NT2/D1 (cell line): ENCODE data around the gene ZNF330.

Experiments
- SUZ12 ChIP-seq: IDR thresholded peaks from 2 replicates; pipeline ENCODE4 v1.6.1; 2011; ENCODE audit not compliant: insufficient read length, insufficient read depth; ENCODE audit errors: extremely low read depth
- YY1 ChIP-seq: IDR thresholded peaks from 2 replicates; pipeline ENCODE4 v1.6.1; 2011; ENCODE audit not compliant: insufficient read length, insufficient read depth
- ZNF274 ChIP-seq: IDR thresholded peaks from 2 replicates; pipeline ENCODE4 v1.6.1; 2011; ENCODE audit warnings: mild to moderate bottlenecking, low read depth, low read length

DNA sequence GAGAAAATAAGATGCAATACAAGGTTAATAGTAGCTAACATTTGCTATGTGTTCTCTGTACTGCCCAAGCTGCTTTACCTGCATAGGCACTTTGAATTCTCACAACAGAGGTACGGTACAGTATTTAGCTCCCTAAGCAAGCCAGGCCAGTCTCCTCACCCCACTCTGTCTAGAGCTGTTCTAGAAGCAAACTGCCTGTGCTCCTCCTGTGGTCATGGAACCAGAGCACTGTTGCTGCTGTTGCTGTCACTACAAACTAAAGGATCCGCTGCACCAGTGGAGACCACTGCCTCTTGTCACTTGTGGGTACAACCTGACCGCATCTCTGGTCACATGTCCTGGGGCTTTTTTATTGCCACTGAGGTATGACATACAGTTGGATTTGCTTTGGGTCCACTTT lies 19.6 kb downstream of the ZNF330 start:
- TF ChIP-seq YY1 = no peak
- TF ChIP-seq ZNF274 = no peak
- TF ChIP-seq SUZ12 = no peak
